ENCODE results near the gene ZNF14. TPM values are rescaled to one million over a fixed set of nuclear protein-coding genes. Genes with fewer than 3 reads are reported as not detected.
"Not testable (repeated sequence)": the region's sequence is repeated elsewhere in the genome, so short reads cannot be mapped to it uniquely, and the experiment has no call there.

ZNF14 gene
- total RNA-seq, 1 experiment from 2014 or later: 0.38 TPM

- no peak for DNase-seq (ENCODE audit: low spot score)
Measured at GRCh38 chr19:19746286-19747213, 13.6 kb upstream of the ZNF14 start.

- no peak for DNase-seq (ENCODE audit: low spot score)
Measured at GRCh38 chr19:19745496-19746285, 12.8 kb upstream of the ZNF14 start.

DNA sequence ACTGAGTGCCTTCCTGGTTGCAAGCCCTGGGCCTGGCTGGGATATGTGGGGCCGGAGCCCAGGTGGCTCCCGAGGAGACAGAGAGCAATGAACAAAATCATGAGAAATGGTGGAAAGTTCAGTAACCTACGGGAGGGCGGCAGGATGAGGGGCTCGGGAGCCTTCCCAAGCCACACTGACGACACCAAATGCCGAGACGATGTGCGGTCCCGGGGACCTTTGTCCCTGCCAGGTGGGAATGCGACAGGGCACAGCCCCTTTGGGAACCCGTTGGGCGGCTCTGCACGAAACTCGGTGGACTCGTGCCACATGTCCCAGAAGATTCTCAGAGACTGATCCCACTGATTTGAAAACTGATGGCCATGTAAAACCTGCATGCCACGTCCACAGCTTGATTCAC is 11.7 kb upstream of the ZNF14 start:
- DNase-seq (ENCODE audit: low spot score): no peak

DNA sequence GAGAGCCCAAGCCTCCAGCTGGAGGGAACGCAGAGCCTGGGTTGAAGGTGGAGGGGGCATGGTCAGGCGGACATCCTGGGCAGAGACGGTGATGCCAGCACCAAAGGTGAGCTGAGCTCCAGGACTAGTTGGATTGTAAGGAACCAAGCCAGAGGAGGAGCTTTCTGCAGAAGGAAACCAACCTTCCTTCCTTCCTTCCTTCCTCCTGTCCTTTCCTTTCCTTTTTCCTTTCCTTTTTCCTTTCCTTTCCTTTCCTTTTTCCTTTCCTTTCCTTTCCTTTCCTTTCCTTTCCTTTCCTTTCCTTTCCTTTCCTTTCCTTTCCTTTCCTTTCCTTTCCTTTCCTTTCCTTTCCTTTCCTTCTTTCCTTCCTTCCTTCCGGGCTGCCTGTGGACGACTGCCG is 11.0 kb upstream of the ZNF14 start:
- DNase-seq (ENCODE audit: low spot score): not testable (repeated sequence)

- DNase-seq (ENCODE audit: low spot score): no peak
Measured at GRCh38 chr19:19743176-19743575, 10.3 kb upstream of the ZNF14 start.

DNA sequence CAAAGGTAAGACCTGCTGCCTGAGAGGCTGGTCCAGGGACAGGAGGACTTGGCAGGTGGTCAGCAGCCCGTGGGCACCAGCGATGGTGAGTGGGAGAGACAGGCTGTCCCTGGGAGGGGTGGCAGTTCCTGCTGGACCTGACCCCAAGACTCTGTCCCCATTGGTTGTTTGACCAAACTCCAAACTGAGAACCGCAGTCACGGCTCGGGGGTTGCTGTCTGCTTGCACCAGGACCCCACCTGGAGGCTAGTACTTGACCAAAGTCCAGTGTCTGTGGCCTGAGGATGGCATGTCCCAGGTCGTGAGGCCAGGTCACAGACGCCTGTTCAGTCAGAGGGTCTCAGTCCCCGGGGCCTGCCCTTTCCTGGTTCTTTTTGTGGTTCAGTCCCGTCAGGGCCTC is 9.9 kb upstream of the ZNF14 start:
- no peak for DNase-seq (ENCODE audit: low spot score)

DNA sequence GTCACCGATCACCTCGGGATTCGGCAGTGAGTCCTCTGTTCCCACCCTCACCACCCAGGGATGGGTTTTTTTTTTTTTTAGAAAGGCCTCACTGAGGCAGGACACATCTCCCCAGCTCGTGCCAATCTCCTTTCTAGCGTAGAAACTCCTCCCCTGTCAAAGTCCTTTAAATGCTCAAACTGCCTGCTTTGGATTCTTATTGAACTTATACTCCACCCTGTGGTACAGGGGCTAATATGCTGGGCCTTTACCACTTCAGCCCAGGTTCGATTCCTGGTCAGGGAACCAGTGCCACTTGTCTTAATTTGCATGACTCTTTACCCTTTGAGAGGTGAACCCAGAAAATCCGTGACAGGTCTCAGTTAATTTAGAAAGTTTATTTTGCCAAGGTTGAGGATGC is 8.3 kb upstream of the ZNF14 start:
- no peak for DNase-seq (ENCODE audit: low spot score)

DNA sequence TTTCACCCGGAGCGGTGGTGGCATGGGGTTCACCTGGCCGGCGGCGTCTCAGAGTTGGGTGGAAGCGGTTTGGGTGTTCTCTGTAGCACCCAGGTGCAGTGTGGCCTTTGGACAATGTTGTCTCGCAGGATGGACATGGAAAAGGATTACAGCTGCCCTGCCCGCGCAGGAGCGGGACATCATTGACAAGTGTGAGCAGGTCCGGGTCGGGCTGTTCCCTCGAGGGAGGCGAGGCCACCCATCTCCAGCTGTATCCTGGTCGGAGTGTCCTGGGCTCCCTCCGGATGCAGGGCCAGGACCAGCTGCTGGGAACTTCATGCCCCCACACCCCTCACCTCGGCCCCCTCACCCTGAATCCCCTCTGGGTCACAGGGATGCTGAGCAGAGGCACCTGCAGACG is 7.8 kb upstream of the ZNF14 start:
- no peak for DNase-seq (ENCODE audit: low spot score)

DNA sequence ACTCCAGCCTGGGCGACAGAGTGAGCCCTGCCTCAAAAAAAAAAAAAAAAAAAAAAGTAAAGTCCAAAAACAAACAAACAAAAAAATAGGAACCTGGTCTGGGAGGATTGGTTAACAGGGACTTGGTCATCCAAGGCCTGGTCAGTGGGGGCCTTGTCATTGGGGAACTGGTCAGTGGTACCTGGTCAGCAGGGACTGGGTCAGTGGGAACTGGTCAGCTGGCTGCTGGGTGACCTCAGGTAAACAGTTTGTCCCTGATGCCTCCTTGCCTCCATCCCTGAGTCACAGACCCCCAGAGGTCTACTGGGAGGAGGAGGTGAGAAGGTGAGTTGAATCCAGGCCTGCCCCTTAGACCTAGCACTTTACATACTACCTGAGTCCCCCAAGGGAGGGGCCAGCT is 5.7 kb upstream of the ZNF14 start:
- DNase-seq (ENCODE audit: low spot score): no peak

GRCh38 chr19:19737559-19738332 is 4.8 kb upstream of the ZNF14 start:
- DNase-seq (ENCODE audit: low spot score): no peak

- DNase-seq (ENCODE audit: low spot score): no peak
Measured at GRCh38 chr19:19721896-19722295, 11.0 kb downstream of the ZNF14 start.

DNA sequence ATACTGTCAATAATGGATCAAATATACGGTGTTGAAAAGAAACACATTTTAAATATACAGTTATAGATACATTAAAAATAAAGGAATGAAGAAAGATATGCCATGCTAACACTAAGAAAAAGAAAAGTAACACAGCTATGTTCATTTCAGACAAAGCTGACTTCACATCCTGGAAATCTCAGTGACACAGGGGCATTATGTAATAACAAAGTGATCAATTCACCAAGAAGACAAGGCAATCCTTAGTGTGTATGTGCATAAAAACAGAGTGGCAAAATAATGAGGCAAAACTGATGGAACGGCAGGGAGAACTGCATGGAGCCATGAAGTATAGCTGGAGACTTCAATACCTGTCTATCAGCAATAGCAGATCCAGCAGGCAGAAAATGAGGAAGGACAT is 13.1 kb downstream of the ZNF14 start:
- DNase-seq (ENCODE audit: low spot score): no peak

DNA sequence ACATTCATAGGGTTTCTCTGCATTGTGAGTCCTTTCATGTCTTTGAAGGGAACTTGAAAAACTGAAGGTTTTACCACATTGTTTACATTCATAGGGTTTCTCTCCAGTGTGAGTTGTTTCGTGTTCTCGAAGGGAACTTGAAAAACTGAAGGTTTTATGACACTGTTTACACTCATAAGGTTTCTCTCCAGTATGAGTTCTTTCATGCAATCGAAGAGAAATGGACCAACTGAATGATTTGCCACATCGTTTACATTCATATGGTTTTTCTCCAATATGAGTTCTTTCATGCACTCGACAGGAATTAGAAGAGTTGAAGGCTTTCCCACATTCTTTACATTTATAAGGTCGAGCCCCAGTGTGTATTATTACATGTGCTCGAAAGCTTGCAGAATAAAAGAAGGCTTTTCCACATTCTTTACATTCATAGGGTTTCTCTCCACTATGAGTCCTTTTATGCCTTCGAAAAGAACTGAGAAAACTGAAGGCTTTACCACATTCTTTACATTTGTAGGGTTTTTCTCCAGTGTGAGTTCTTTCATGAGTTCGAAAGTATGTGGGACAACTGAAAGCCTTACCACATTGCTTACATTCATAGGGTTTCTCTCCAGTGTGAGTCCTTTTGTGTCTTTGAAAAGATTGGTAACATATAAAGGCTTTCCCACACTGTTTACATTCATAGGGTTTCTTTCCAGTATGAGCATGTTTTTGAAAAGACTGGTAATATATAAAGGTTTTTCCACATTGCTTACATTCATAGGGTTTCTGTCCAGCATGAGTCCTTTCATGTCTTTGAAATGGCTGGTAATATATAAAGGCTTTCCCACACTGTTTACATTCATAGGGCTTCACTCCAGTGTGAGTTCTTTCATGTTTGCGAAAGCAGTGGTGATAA is 20.7 kb downstream of the ZNF14 start:
- DNase-seq (ENCODE audit: low spot score): no peak

GRCh38 chr19:19711306-19711933 is 21.5 kb downstream of the ZNF14 start:
- DNase-seq (ENCODE audit: low spot score): no peak

- no peak for DNase-seq (ENCODE audit: low spot score)
Measured at GRCh38 chr19:19710506-19710905, 22.4 kb downstream of the ZNF14 start.

GRCh38 chr19:19704836-19705235 is 28.1 kb downstream of the ZNF14 start:
- DNase-seq (ENCODE audit: low spot score): no peak

- not testable (repeated sequence) for DNase-seq (ENCODE audit: low spot score)
Measured at GRCh38 chr19:19700493-19700892, 32.4 kb downstream of the ZNF14 start.

- no peak for DNase-seq (ENCODE audit: low spot score)
Measured at GRCh38 chr19:19697589-19697988, 35.3 kb downstream of the ZNF14 start.

DNA sequence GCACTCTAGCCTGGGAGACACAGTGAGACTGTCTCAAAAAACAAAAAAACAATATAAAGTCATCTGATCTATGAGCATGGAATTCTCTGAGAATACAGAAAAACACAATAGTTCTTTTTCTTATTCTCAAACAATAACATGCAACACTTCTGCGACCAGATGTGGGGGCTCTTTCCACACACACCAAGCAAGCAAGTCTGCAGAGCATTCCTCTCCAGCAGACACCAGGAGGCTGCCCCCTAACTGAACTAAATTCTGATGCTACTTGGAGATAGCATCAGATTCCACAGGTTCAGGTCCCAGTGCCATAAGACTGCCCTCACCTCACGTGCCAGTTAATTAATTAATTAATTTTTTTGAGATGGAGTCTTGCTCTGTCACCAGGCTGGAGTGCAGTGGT is 36.5 kb downstream of the ZNF14 start:
- DNase-seq (ENCODE audit: low spot score): no peak

GRCh38 chr19:19691683-19692082 is 41.2 kb downstream of the ZNF14 start:
- no peak for DNase-seq (ENCODE audit: low spot score)
